DMS79 (cell line): ENCODE data around the gene SCPEP1.

Experiments used
- DNase-seq: peaks from one replicate; lab custom pipeline; 2025; lab: John Stamatoyannopoulos, UW

Gene SCPEP1

GRCh38 chr17:57001541-57001940 is 23.6 kb downstream of the SCPEP1 start:
- no peak for DNase-seq

- no peak for DNase-seq
Measured at GRCh38 chr17:57002904-57003303, 25.0 kb downstream of the SCPEP1 start.

GRCh38 chr17:57004944-57005579 is 27.1 kb downstream of the SCPEP1 start:
- DNase-seq, result no peak

GRCh38 chr17:57006040-57006439 is 28.1 kb downstream of the SCPEP1 start:
- no peak for DNase-seq

- DNase-seq, result no peak
Measured at GRCh38 chr17:57008958-57009357, 31.0 kb downstream of the SCPEP1 start.

GRCh38 chr17:57009737-57010445 is 32.0 kb downstream of the SCPEP1 start:
- DNase-seq, result peak; percentile 52

GRCh38 chr17:57010487-57010886 is 32.6 kb downstream of the SCPEP1 start:
- no peak for DNase-seq

- DNase-seq, result no peak
Measured at GRCh38 chr17:57011491-57012015, 33.6 kb downstream of the SCPEP1 start.

GRCh38 chr17:57016071-57016763 is 38.3 kb downstream of the SCPEP1 start:
- no peak for DNase-seq

- DNase-seq, result no peak
Measured at GRCh38 chr17:57016764-57017116, 38.8 kb downstream of the SCPEP1 start.

- no peak for DNase-seq
Measured at GRCh38 chr17:57017625-57018024, 39.7 kb downstream of the SCPEP1 start.

- no peak for DNase-seq
Measured at GRCh38 chr17:57020208-57020607, 42.3 kb downstream of the SCPEP1 start.

- DNase-seq, result no peak
Measured at GRCh38 chr17:57021226-57021940, 43.5 kb downstream of the SCPEP1 start.

- no peak for DNase-seq
Measured at GRCh38 chr17:57025876-57026275, 47.9 kb downstream of the SCPEP1 start.

- DNase-seq, result no peak
Measured at GRCh38 chr17:57027852-57028251, 49.9 kb downstream of the SCPEP1 start.

- DNase-seq, result peak; percentile 55
Measured at GRCh38 chr17:57032343-57032742, 54.4 kb downstream of the SCPEP1 start.

GRCh38 chr17:57033296-57033695 is 55.4 kb downstream of the SCPEP1 start:
- peak; percentile 84 for DNase-seq

GRCh38 chr17:57034807-57035754 is 57.1 kb downstream of the SCPEP1 start:
- peak; percentile 44 for DNase-seq

GRCh38 chr17:57035971-57036481 is 58.1 kb downstream of the SCPEP1 start:
- DNase-seq, result peak; percentile 91

GRCh38 chr17:57037411-57037810 is 59.5 kb downstream of the SCPEP1 start:
- DNase-seq, result no peak

GRCh38 chr17:57038486-57038885 is 60.6 kb downstream of the SCPEP1 start:
- no peak for DNase-seq
